ENCODE measurements around the gene CAPZB. TPM values are rescaled to one million over a fixed set of nuclear protein-coding genes. Genes with fewer than 3 reads are reported as not detected.

CAPZB gene
- total RNA-seq, 4 donors from 2014 or later: 127 to 404 (median 136) TPM

DNA sequence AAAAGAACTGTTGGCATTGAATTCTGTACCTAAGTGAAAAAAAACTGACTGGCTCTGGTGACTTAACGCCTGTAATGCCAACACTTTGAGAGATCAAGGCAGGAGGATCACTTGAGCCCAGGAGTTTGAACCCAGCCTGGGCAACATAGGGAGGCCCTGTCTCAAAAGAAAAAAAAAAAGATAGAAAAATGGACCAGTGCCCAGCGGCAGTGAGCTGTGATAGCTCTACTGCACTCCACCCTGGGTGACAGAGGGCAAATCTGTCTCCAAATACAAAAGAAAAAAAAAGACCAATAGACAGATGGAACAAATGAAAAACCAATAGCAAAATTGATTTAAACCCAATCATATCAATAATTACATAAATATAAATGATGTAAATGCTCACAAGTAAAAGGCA lies 196.1 kb downstream of the CAPZB start:
- Histone ChIP-seq H3K9me3 (peaks cover 2% of the 10 kb centered on the region in 2 donors), H3K27ac (peak overlapping the region; percentile 79 to 87 (median 83)), H3K4me1 (peaks cover 4 to 34% (median 21%) of the 10 kb centered on the region in 4 donors), H3K27me3 (no peaks in the 10 kb centered on the region), H3K4me3 (peak overlapping the region in 3 of 4 donors; percentile 38 to 64 (median 40)), H3K36me3 (no peaks in the 10 kb centered on the region)
- DNase-seq: no peak
- 14 to 47% methylated on average over 1 to 2 of the region's 2 CpGs for WGBS, 2 donors (ENCODE audit: low coverage in 1 of 2)
- intact Hi-C loops (cut with DNase I; ENCODE audit: low total_unique reads): loop anchor here (5.0 kb wide), 1 partner anchor 848 kb away; the partner anchor contains the start of gene PLA2G2F
- TF ChIP-seq EP300 (IDR thresholded peaks at IDR 0.05; ENCODE audit: low read depth): no peak
- TF ChIP-seq POLR2AphosphoS5 (IDR thresholded peaks at IDR 0.05): no peak
- TF ChIP-seq, protein P1, sequence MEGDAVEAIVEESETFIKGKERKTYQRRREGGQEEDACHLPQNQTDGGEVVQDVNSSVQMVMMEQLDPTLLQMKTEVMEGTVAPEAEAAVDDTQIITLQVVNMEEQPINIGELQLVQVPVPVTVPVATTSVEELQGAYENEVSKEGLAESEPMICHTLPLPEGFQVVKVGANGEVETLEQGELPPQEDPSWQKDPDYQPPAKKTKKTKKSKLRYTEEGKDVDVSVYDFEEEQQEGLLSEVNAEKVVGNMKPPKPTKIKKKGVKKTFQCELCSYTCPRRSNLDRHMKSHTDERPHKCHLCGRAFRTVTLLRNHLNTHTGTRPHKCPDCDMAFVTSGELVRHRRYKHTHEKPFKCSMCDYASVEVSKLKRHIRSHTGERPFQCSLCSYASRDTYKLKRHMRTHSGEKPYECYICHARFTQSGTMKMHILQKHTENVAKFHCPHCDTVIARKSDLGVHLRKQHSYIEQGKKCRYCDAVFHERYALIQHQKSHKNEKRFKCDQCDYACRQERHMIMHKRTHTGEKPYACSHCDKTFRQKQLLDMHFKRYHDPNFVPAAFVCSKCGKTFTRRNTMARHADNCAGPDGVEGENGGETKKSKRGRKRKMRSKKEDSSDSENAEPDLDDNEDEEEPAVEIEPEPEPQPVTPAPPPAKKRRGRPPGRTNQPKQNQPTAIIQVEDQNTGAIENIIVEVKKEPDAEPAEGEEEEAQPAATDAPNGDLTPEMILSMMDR (IDR thresholded peaks at IDR 0.05): no peak
- no peak for TF ChIP-seq POLR2A (IDR thresholded peaks at IDR 0.05)
- in situ Hi-C loops (cut with MboI; ENCODE audit: low pct_ligation_motif_present in 1 of 4, low pct_unique_long_range_greater_than_20kb in 1 of 4, low sequenced_read_pairs in 3 of 4): no loop called here

Small RNA genes within 50 kb of the gene (small RNA-seq; reads per million reads assigned to genes)
- gene RN7SL277P: 0 reads per million in 4 donors
- 0 reads per million in 4 donors for gene RNU4-28P
- gene RNU6-1099P: 0 reads per million in 4 donors

Other genes with a start within 250 kb of the CAPZB start
- 10 to 100 TPM; 18.3 to 39.7 (median 32.6) TPM for gene EMC1, start 234.0 kb downstream of the CAPZB start, total RNA-seq
- 10 to 100 TPM in 1 of 4 donors, 1 to 10 TPM in 3; 4.9 to 10.8 (median 8.7) TPM for gene MRTO4, start 233.7 kb downstream of the CAPZB start, total RNA-seq
- gene AKR7A3, start 196.8 kb downstream of the CAPZB start, total RNA-seq: 100 to 1,000 TPM in 2 of 4 donors, 10 to 100 TPM in 2; 77.8 to 167 (median 102) TPM
- gene AKR7A2, start 173.4 kb downstream of the CAPZB start, total RNA-seq: 100 to 1,000 TPM in 2 of 4 donors, 10 to 100 TPM in 2; 64.7 to 169 (median 112) TPM
- 10 to 100 TPM; 19.1 to 53.9 (median 35.3) TPM for gene SLC66A1, start 173.2 kb downstream of the CAPZB start, total RNA-seq
- gene NBL1, start 158.8 kb upstream of the CAPZB start, total RNA-seq: 100 to 1,000 TPM; 122 to 238 (median 204) TPM
- gene HTR6, start 179.3 kb upstream of the CAPZB start, total RNA-seq: not detected

Measured in transverse colon (tissue), 4 donors.